Muscle layer of colon (tissue), 2 donors: Measurements from ENCODE around the gene OPN1LW.
"Not testable (repeated sequence)": the region's sequence is repeated elsewhere in the genome, so short reads cannot be mapped to it uniquely, and the experiment has no call there.

Source experiments
- H3K27ac ChIP-seq: one replicate; pipeline ENCODE4 v1.7.0; 2013; ENCODE audit warnings: low read depth, mild to moderate bottlenecking, low read length, moderate library complexity
- H3K27me3 ChIP-seq, 2 donors: one replicate each; pipeline ENCODE4 v1.7.0; 2013; ENCODE audit warnings: low read length in 2 of 2, mild to moderate bottlenecking in 2 of 2; ENCODE audit not compliant: insufficient read depth in 2 of 2, control insufficient read depth in 1 of 2
- H3K36me3 ChIP-seq: one replicate; pipeline ENCODE4 v1.7.0; 2013; ENCODE audit warnings: mild to moderate bottlenecking, low read length; ENCODE audit not compliant: insufficient read depth
- H3K4me1 ChIP-seq: one replicate; pipeline ENCODE4 v1.7.0; 2013; ENCODE audit warnings: mild to moderate bottlenecking, low read length; ENCODE audit not compliant: insufficient read depth
- H3K4me3 ChIP-seq, 2 donors: one replicate each; pipeline ENCODE4 v1.7.0; 2013; ENCODE audit warnings: low read length in 2 of 2, low read depth in 1 of 2, mild to moderate bottlenecking in 1 of 2, moderate library complexity in 1 of 2
- H3K9ac ChIP-seq: one replicate; pipeline ENCODE4 v1.7.0; 2013; ENCODE audit warnings: low read length
- H3K9me3 ChIP-seq: one replicate; pipeline ENCODE4 v1.7.0; 2013; ENCODE audit warnings: mild to moderate bottlenecking, low read length
- donor health status: abdominal sarcoma.
- donor health status: Adenocarcinoma of cecum.

Gene OPN1LW

GRCh38 chrX:154135458-154136229 is 8.4 kb upstream of the OPN1LW start:
- H3K27me3 ChIP-seq = no peaks in the 10 kb centered on the region

GRCh38 chrX:154136627-154137161 is 7.3 kb upstream of the OPN1LW start:
- no peaks in the 10 kb centered on the region for H3K4me1 ChIP-seq
- H3K4me3 ChIP-seq = peak overlapping the region in 1 of 2 donors; percentile 32
- no peaks in the 10 kb centered on the region for H3K9me3 ChIP-seq
- H3K36me3 ChIP-seq = no peaks in the 10 kb centered on the region
- H3K27ac ChIP-seq = peak overlapping the region; percentile 49
- H3K9ac ChIP-seq = no peak overlapping the region
- no peaks in the 10 kb centered on the region for H3K27me3 ChIP-seq

More at GRCh38 chrX:154135458-154136229, 8.4 kb upstream of the OPN1LW start:
- H3K36me3 ChIP-seq = no peaks in the 10 kb centered on the region
- no peaks in the 10 kb centered on the region for H3K9me3 ChIP-seq
- H3K27ac ChIP-seq = no peak overlapping the region
- no peak overlapping the region for H3K9ac ChIP-seq
- no peak overlapping the region for H3K4me3 ChIP-seq
- no peaks in the 10 kb centered on the region for H3K4me1 ChIP-seq

- no peaks in the 10 kb centered on the region for H3K9me3 ChIP-seq
These were observed 5.2 kb upstream of the OPN1LW start for GRCh38 chrX:154138857-154139256.

GRCh38 chrX:154140206-154140605 is 3.8 kb upstream of the OPN1LW start:
- peaks cover 0 to 4% of the 10 kb centered on the region in 2 donors for H3K27me3 ChIP-seq
- H3K9me3 ChIP-seq = no peaks in the 10 kb centered on the region
- no peaks in the 10 kb centered on the region for H3K36me3 ChIP-seq
- H3K4me1 ChIP-seq = no peaks in the 10 kb centered on the region
- H3K9ac ChIP-seq = no peak overlapping the region
- no peak overlapping the region for H3K4me3 ChIP-seq
- no peak overlapping the region for H3K27ac ChIP-seq

More at GRCh38 chrX:154138857-154139256, 5.2 kb upstream of the OPN1LW start:
- H3K27me3 ChIP-seq = peaks cover 0 to 4% of the 10 kb centered on the region in 2 donors
- no peaks in the 10 kb centered on the region for H3K4me1 ChIP-seq
- no peak overlapping the region for H3K9ac ChIP-seq
- H3K27ac ChIP-seq = no peak overlapping the region
- no peaks in the 10 kb centered on the region for H3K36me3 ChIP-seq
- H3K4me3 ChIP-seq = no peak overlapping the region

- Histone ChIP-seq H3K27me3 (peaks cover 0 to 4% of the 10 kb centered on the region in 2 donors), H3K4me1 (no peaks in the 10 kb centered on the region), H3K36me3 (no peaks in the 10 kb centered on the region), H3K9me3 (no peaks in the 10 kb centered on the region), H3K9ac (no peak overlapping the region), H3K4me3 (no peak overlapping the region), H3K27ac (no peak overlapping the region)
These were observed 3.3 kb upstream of the OPN1LW start for GRCh38 chrX:154140742-154141141.

GRCh38 chrX:154142386-154142785 is 1.7 kb upstream of the OPN1LW start:
- Histone ChIP-seq H3K9me3 (no peaks in the 10 kb centered on the region), H3K4me3 (no peak overlapping the region), H3K36me3 (no peaks in the 10 kb centered on the region), H3K27ac (no peak overlapping the region), H3K4me1 (no peaks in the 10 kb centered on the region), H3K9ac (no peak overlapping the region), H3K27me3 (peaks cover 0 to 4% of the 10 kb centered on the region in 2 donors)

- H3K36me3 ChIP-seq = no peaks in the 10 kb centered on the region
- H3K4me3 ChIP-seq = no peak overlapping the region
- no peaks in the 10 kb centered on the region for H3K9me3 ChIP-seq
- H3K27ac ChIP-seq = no peak overlapping the region
- no peaks in the 10 kb centered on the region for H3K4me1 ChIP-seq
- peaks cover 0 to 4% of the 10 kb centered on the region in 2 donors for H3K27me3 ChIP-seq
- H3K9ac ChIP-seq = no peak overlapping the region
These were observed 895 bp upstream of the OPN1LW start for GRCh38 chrX:154142950-154143745.

- H3K27me3 ChIP-seq, H3K36me3 ChIP-seq, H3K27ac ChIP-seq, H3K9me3 ChIP-seq, H3K4me1 ChIP-seq, H3K9ac ChIP-seq, H3K4me3 ChIP-seq: not testable (repeated sequence)
These were observed 7.0 kb downstream of the OPN1LW start for GRCh38 chrX:154151030-154151429.

GRCh38 chrX:154156221-154156620 is 12.2 kb downstream of the OPN1LW start:
- not testable (repeated sequence) for H3K27ac ChIP-seq, H3K4me3 ChIP-seq, H3K27me3 ChIP-seq, H3K9me3 ChIP-seq, H3K4me1 ChIP-seq, H3K36me3 ChIP-seq, H3K9ac ChIP-seq

- not testable (repeated sequence) for H3K4me3 ChIP-seq, H3K9ac ChIP-seq, H3K27me3 ChIP-seq, H3K27ac ChIP-seq, H3K4me1 ChIP-seq, H3K36me3 ChIP-seq, H3K9me3 ChIP-seq
These were observed 13.2 kb downstream of the OPN1LW start for GRCh38 chrX:154157207-154157606.

- not testable (repeated sequence) for H3K36me3 ChIP-seq, H3K27me3 ChIP-seq, H3K9me3 ChIP-seq, H3K4me1 ChIP-seq, H3K27ac ChIP-seq, H3K9ac ChIP-seq, H3K4me3 ChIP-seq
These were observed 15.3 kb downstream of the OPN1LW start for GRCh38 chrX:154159345-154159744.
